WTC11 (cell line): ENCODE measurements around the gene SNRPA. TPM values are rescaled to one million over a fixed set of nuclear protein-coding genes. Genes with fewer than 3 reads are reported as not detected.
A peak's percentile ranks its signal among the peaks of the same experiment; 100 is the strongest.

Experiments
- ATAC-seq: fragments of 200-7000 bp; cut with Tn5 transposase; 2 replicates; pipeline ENCODE4 v1.10.0; 2021; ENCODE audit warnings: mild to moderate bottlenecking, moderate library complexity
- CTCF ChIA-PET: fragments of 300-600 bp; sonication (Branson Sonifier 250); formaldehyde crosslinking; loops from one replicate; lab custom pipeline; 2021; ENCODE audit warnings: antibody characterized with exemption; lab: Charles Lee
- POLR2A ChIA-PET: fragments of 350-600 bp; sonication (Branson Sonifier 250); formaldehyde crosslinking; loops from one replicate; lab custom pipeline; 2021; ENCODE audit warnings: antibody characterized with exemption; lab: Charles Lee
- DNase-seq: peaks from one replicate; pipeline ENCODE4 v3.0.0; 2021; ENCODE audit warnings: low spot score
- H3K27ac Mint-ChIP-seq: 2 replicates; pipeline ENCODE4 v1.8.0; 2021; ENCODE audit warnings: mixed read lengths
- H3K27me3 Mint-ChIP-seq: 2 replicates; pipeline ENCODE4 v1.8.0; 2021; ENCODE audit warnings: low read depth, mild to moderate bottlenecking, moderate library complexity, mixed read lengths
- H3K36me3 Mint-ChIP-seq: 2 replicates; pipeline ENCODE4 v1.8.0; 2021; ENCODE audit warnings: mixed read lengths
- H3K4me1 Mint-ChIP-seq: 2 replicates; pipeline ENCODE4 v1.8.0; 2022; ENCODE audit warnings: mixed read lengths
- H3K4me3 Mint-ChIP-seq: 2 replicates; pipeline ENCODE4 v1.8.0; 2021; ENCODE audit warnings: mild to moderate bottlenecking, moderate library complexity, mixed read lengths
- H3K9me3 Mint-ChIP-seq: 2 replicates; pipeline ENCODE4 v1.8.0; 2021; ENCODE audit warnings: mixed read lengths
- CDX4 ChIP-seq: fragments of 250-450 bp; sonication (Bioruptor Pico); IDR thresholded peaks from 2 replicates; pipeline ENCODE4 v1.9.0; 2021; ENCODE audit warnings: moderate library complexity, mild to moderate bottlenecking, inconsistent platforms, borderline replicate concordance
- FOXP1 ChIP-seq: sonication (generic); formaldehyde crosslinking; IDR thresholded peaks from 2 replicates; pipeline ENCODE4 v1.8.0; 2022; ENCODE audit warnings: missing genetic modification reagents, mild to moderate bottlenecking, moderate library complexity, borderline replicate concordance
- GABPB1 ChIP-seq: sonication (generic); formaldehyde crosslinking; IDR thresholded peaks from 2 replicates; pipeline ENCODE4 v1.8.1; 2023; ENCODE audit warnings: mild to moderate bottlenecking, missing genetic modification reagents
- GRHL2 ChIP-seq: fragments of 250-450 bp; sonication (Bioruptor Pico); IDR thresholded peaks from 2 replicates; pipeline ENCODE4 v1.8.0; 2022; ENCODE audit warnings: mild to moderate bottlenecking, moderate library complexity; ENCODE audit not compliant: insufficient replicate concordance, severe bottlenecking
- HMGA2 ChIP-seq: fragments of 250-450 bp; sonication (Bioruptor Pico); IDR thresholded peaks from 2 replicates; pipeline ENCODE4 v1.4.0; 2021; ENCODE audit warnings: mild to moderate bottlenecking, moderate library complexity
- IRF1 ChIP-seq: sonication (generic); formaldehyde crosslinking; IDR thresholded peaks from 2 replicates; pipeline ENCODE4 v1.8.0; 2023; ENCODE audit warnings: missing genetic modification reagents
- MAX ChIP-seq: sonication (generic); formaldehyde crosslinking; IDR thresholded peaks from 2 replicates; pipeline ENCODE4 v1.8.0; 2022; ENCODE audit warnings: mild to moderate bottlenecking, missing genetic modification reagents
- MYBL2 ChIP-seq: sonication (generic); formaldehyde crosslinking; IDR thresholded peaks from 2 replicates; pipeline ENCODE4 v1.8.1; 2023; ENCODE audit warnings: mild to moderate bottlenecking, moderate library complexity, missing genetic modification reagents
- NFATC4 ChIP-seq: fragments of 250-450 bp; sonication (Bioruptor Pico); IDR thresholded peaks from 2 replicates; pipeline ENCODE4 v1.9.0; 2021; ENCODE audit warnings: mild to moderate bottlenecking
- PRDM15 ChIP-seq: sonication (generic); formaldehyde crosslinking; IDR thresholded peaks from 2 replicates; pipeline ENCODE4 v1.8.0; 2022; ENCODE audit warnings: missing genetic modification reagents
- PRRX2 ChIP-seq: fragments of 250-450 bp; sonication (Bioruptor Pico); IDR thresholded peaks from 2 replicates; pipeline ENCODE4 v1.8.0; 2021; ENCODE audit warnings: mild to moderate bottlenecking
- SP1 ChIP-seq: sonication (generic); formaldehyde crosslinking; conservative IDR thresholded peaks from 2 replicates; pipeline ENCODE4 v1.8.1; 2022; ENCODE audit warnings: missing genetic modification reagents
- TEAD1 ChIP-seq: sonication (generic); formaldehyde crosslinking; IDR thresholded peaks from 2 replicates; pipeline ENCODE4 v1.8.0; 2022; ENCODE audit warnings: mild to moderate bottlenecking, missing genetic modification reagents
- USF1 ChIP-seq: sonication (generic); formaldehyde crosslinking; IDR thresholded peaks from 2 replicates; pipeline ENCODE4 v1.8.0; 2022; ENCODE audit warnings: mild to moderate bottlenecking, missing genetic modification reagents
- ZNF396 ChIP-seq: fragments of 250-450 bp; sonication (Bioruptor Pico); IDR thresholded peaks from 2 replicates; pipeline ENCODE4 v1.8.0; 2021; ENCODE audit warnings: mild to moderate bottlenecking, moderate library complexity, borderline replicate concordance
- ZNF423 ChIP-seq: fragments of 250-450 bp; sonication (Bioruptor Pico); IDR thresholded peaks from 2 replicates; pipeline ENCODE4 v2.1.2; 2022; ENCODE audit warnings: mild to moderate bottlenecking, moderate library complexity
- total RNA-seq: library from RNA; stranded (reverse); gene quantifications from 3 replicates; pipeline ENCODE4 v1.2.3, GENCODE V29; 2021

Gene SNRPA
- total RNA-seq, 1 experiment from 2014 or later: 227 TPM

GRCh38 chr19:40717880-40718773, 32.9 kb upstream of the SNRPA start:
- Mint-ChIP-seq H3K36me3 (peaks cover 13% of the 10 kb centered on the region), H3K4me1 (peaks cover 33% of the 10 kb centered on the region), H3K27ac (peak overlapping the region; percentile 99), H3K9me3 (peaks cover under 1% of the 10 kb centered on the region; the same call in 1 of the 2 replicates), H3K4me3 (peak overlapping the region; percentile 91), H3K27me3 (no peaks in the 10 kb centered on the region)
- POLR2A ChIA-PET: interaction anchor here (1.0 to 2.2 kb wide), 6 partner anchors 9 to 85 kb away, joined by 3 to 18 read pairs (median 8); partner anchors contain the start of genes ACTMAP, NUMBL, RAB4B and SNRPA
- CTCF ChIA-PET: interaction anchor here (1.0 to 2.2 kb wide), 8 partner anchors 16 to 89 kb away, joined by 3 to 16 read pairs (median 6); partner anchors contain the start of genes ACTMAP, EGLN2, RAB4B and SNRPA
- DNase-seq (no peak), ATAC-seq (no peak)
- TF ChIP-seq NFATC4 (CRISPR knock-in tag) (no peak), PRDM15 (no peak), MYBL2 (CRISPR knock-in tag) (no peak), ZNF396 (no peak)

GRCh38 chr19:40718774-40719391, 32.1 kb upstream of the SNRPA start:
- peaks cover 4% of the 10 kb centered on the region; the same call in 1 of the 2 replicates for H3K9me3 Mint-ChIP-seq
- TF ChIP-seq FOXP1: no peak
- TF ChIP-seq CDX4 (CRISPR knock-in tag): no peak
- TF ChIP-seq SP1: no peak
- TF ChIP-seq GABPB1 (CRISPR knock-in tag): peak; percentile 49
- no peak for TF ChIP-seq IRF1 (CRISPR knock-in tag)
- no peak for TF ChIP-seq TEAD1
- no peak for TF ChIP-seq GRHL2 (CRISPR knock-in tag)
- no peak for TF ChIP-seq HMGA2 (CRISPR knock-in tag)
- peak; percentile 28; the same call in 1 of the 2 replicates for TF ChIP-seq MAX (CRISPR knock-in tag)
- TF ChIP-seq PRRX2 (CRISPR knock-in tag): no peak
- no peak for TF ChIP-seq ZNF423 (CRISPR knock-in tag)
- peak; percentile 64 for TF ChIP-seq USF1
- POLR2A ChIA-PET: no interaction called here
- CTCF ChIA-PET: interaction anchor here (0.8 to 1.1 kb wide), 4 partner anchors 16 to 88 kb away, joined by 3 to 5 read pairs (median 4); partner anchors contain the start of gene RAB4B
- ATAC-seq: no peak; the same call in 1 of the 2 replicates
- H3K36me3 Mint-ChIP-seq: peaks cover 17% of the 10 kb centered on the region
- H3K27me3 Mint-ChIP-seq: no peaks in the 10 kb centered on the region
- peak overlapping the region; percentile 91 for H3K4me3 Mint-ChIP-seq
- peaks cover 33% of the 10 kb centered on the region for H3K4me1 Mint-ChIP-seq
- peak overlapping the region; percentile 99 for H3K27ac Mint-ChIP-seq
- DNase-seq: peak; percentile 52
